ENCODE data around the gene NOP9. TPM values are rescaled to one million over a fixed set of nuclear protein-coding genes. Genes with fewer than 3 reads are reported as not detected.

NOP9 gene
- total and polyA plus RNA-seq, 2 experiments from 2014 or later: 3.7 to 13.2 TPM

DNA sequence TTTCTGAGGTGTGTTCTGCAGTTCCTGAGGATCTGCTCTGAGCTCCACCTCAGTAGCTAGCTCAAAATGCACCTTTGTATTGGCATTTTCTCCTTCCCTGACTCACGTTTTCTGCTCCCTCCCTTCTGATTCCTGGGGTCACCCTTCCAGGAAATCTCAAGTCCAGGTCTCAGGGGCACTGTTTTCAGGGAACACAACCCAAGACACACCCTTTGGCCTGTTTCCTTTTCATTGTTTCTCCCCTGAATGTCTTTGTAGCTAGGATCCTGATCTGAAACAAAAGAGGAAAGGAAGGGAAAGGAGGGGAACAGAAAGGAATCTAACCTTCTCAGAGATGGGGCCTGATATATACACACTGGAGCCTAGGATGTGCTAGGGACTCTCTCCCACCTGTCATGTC, 47.5 kb downstream of the NOP9 start:
- TF ChIP-seq EZH2phosphoT487 (IDR thresholded peaks at IDR 0.05; ENCODE audit: low read depth, severe bottlenecking, unreplicated experiment): no peak
- no peak for TF ChIP-seq EZH2 (IDR thresholded peaks at IDR 0.05; ENCODE audit: borderline replicate concordance)
- TF ChIP-seq, protein P1, sequence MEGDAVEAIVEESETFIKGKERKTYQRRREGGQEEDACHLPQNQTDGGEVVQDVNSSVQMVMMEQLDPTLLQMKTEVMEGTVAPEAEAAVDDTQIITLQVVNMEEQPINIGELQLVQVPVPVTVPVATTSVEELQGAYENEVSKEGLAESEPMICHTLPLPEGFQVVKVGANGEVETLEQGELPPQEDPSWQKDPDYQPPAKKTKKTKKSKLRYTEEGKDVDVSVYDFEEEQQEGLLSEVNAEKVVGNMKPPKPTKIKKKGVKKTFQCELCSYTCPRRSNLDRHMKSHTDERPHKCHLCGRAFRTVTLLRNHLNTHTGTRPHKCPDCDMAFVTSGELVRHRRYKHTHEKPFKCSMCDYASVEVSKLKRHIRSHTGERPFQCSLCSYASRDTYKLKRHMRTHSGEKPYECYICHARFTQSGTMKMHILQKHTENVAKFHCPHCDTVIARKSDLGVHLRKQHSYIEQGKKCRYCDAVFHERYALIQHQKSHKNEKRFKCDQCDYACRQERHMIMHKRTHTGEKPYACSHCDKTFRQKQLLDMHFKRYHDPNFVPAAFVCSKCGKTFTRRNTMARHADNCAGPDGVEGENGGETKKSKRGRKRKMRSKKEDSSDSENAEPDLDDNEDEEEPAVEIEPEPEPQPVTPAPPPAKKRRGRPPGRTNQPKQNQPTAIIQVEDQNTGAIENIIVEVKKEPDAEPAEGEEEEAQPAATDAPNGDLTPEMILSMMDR (IDR thresholded peaks at IDR 0.05; ENCODE audit: poor library complexity): no peak

DNA sequence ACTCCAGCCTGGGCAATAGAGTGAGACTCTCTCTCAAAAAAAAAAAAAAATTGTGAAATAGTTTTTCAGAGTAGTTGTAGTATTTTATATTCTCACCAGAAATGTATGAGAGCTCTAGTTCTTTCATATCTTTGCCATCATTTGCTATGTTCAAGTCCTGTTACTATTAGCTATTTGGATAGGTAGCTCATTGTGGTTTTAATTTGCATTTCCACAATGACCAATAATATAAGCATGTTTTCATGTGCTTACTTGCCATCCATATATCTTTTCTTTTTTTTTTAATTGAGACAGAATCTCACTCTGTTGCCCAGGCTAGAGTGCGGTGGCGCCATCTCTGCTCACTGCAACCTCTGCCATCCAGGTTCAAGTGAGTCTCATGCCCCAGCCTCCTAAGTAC, 48.5 kb downstream of the NOP9 start:
- no peaks in the 10 kb centered on the region for H3K36me3 ChIP-seq (replicated peaks; ENCODE audit: insufficient read depth, low read depth)
- no peak overlapping the region for H2AFZ ChIP-seq
- H3K9me3 ChIP-seq (ENCODE audit: low read depth): no peaks in the 10 kb centered on the region
- H3K27ac ChIP-seq: no peak overlapping the region
- 88% methylated on average over 2 of the region's 2 CpGs for WGBS (ENCODE audit: low lambda C conversion rate, missing lambda C conversion rate)
- no peaks in the 10 kb centered on the region for H4K20me1 ChIP-seq (ENCODE audit: insufficient read depth, poor library complexity, severe bottlenecking)
- TF ChIP-seq EZH2phosphoT487 (IDR thresholded peaks at IDR 0.05; ENCODE audit: low read depth, severe bottlenecking, unreplicated experiment) (no peak), EZH2 (IDR thresholded peaks at IDR 0.05; ENCODE audit: borderline replicate concordance) (no peak)
- TF ChIP-seq, protein P1 (IDR thresholded peaks at IDR 0.05; ENCODE audit: poor library complexity): no peak
- H3K4me1 ChIP-seq (ENCODE audit: insufficient read depth): no peaks in the 10 kb centered on the region
- H3K4me2 ChIP-seq: no peak overlapping the region
- no peaks in the 10 kb centered on the region for H3K9me2 ChIP-seq (replicated peaks; ENCODE audit: insufficient read depth)
- H3K27me3 ChIP-seq: peaks cover 2% of the 10 kb centered on the region
- H3K79me2 ChIP-seq: no peaks in the 10 kb centered on the region
- no peak for DNase-seq (ENCODE audit: low spot score)
- no peak overlapping the region for H3K4me3 ChIP-seq

More for the DNA sequence above, 47.5 kb downstream of the NOP9 start:
- Histone ChIP-seq H3K9me3 (ENCODE audit: low read depth) (no peaks in the 10 kb centered on the region), H2AFZ (no peak overlapping the region), H3K79me2 (no peaks in the 10 kb centered on the region), H3K4me1 (ENCODE audit: insufficient read depth) (no peaks in the 10 kb centered on the region), H3K9me2 (replicated peaks; ENCODE audit: insufficient read depth) (no peaks in the 10 kb centered on the region), H3K27ac (no peak overlapping the region), H3K27me3 (peaks cover 2% of the 10 kb centered on the region), H3K36me3 (replicated peaks; ENCODE audit: insufficient read depth, low read depth) (no peaks in the 10 kb centered on the region), H3K4me2 (no peak overlapping the region), H3K4me3 (no peak overlapping the region), H4K20me1 (ENCODE audit: insufficient read depth, poor library complexity, severe bottlenecking) (no peaks in the 10 kb centered on the region)
- no peak for DNase-seq (ENCODE audit: low spot score)
- WGBS (ENCODE audit: low lambda C conversion rate, missing lambda C conversion rate): 29% methylated on average over 1 of the region's 1 CpG

DNA sequence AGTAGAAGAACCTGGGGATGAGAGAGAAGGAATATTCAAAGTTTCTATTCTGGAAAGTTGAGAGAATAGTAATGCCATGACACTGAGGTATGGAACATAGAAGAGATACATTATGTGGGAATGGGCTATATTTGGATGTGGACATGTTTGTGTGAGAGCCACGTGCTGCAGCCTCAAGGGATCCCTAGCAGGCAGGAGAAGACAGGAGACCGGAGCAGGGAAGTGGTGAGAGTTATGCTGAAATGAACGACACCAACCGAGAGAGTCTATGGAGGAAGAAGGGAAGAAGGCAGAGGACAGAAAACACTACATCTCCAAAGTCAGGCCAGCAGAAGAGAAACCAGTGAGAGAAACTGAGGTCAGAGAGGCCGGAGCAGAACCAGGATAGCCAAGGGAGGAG, 50.1 kb downstream of the NOP9 start:
- Histone ChIP-seq H3K9me3 (ENCODE audit: low read depth) (no peaks in the 10 kb centered on the region), H2AFZ (no peak overlapping the region), H3K79me2 (no peaks in the 10 kb centered on the region), H3K4me3 (no peak overlapping the region), H3K4me2 (no peak overlapping the region), H3K36me3 (replicated peaks; ENCODE audit: insufficient read depth, low read depth) (no peaks in the 10 kb centered on the region), H4K20me1 (ENCODE audit: insufficient read depth, poor library complexity, severe bottlenecking) (no peaks in the 10 kb centered on the region), H3K4me1 (ENCODE audit: insufficient read depth) (no peaks in the 10 kb centered on the region), H3K9me2 (replicated peaks; ENCODE audit: insufficient read depth) (no peaks in the 10 kb centered on the region), H3K27me3 (peaks cover 2% of the 10 kb centered on the region), H3K27ac (no peak overlapping the region)
- 78% methylated on average over 5 of the region's 5 CpGs for WGBS (ENCODE audit: low lambda C conversion rate, missing lambda C conversion rate)
- DNase-seq (ENCODE audit: low spot score): no peak
- TF ChIP-seq EZH2phosphoT487 (IDR thresholded peaks at IDR 0.05; ENCODE audit: low read depth, severe bottlenecking, unreplicated experiment) (no peak), EZH2 (IDR thresholded peaks at IDR 0.05; ENCODE audit: borderline replicate concordance) (no peak)
- TF ChIP-seq, protein P1 (IDR thresholded peaks at IDR 0.05; ENCODE audit: poor library complexity): no peak

DNA sequence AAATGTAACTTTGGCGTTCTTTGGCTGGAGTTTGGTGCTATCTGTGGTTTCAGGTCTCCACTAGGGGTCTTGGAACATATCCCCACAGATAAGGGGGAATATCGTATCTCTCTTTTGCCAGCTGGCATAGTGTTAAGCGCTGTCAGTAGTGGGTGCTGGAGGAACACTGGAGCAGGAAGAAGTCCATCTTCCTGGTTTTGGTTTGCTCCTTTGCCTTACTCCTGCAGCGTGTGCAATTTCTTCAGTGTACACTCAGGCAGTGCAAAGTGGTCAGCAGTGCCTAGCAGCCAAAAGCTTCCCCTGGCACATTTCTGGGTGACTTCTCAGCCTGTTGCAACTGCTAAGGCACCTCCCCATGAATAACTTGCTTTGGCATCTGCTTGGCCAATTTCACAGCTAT, 51.9 kb downstream of the NOP9 start:
- peaks cover 2% of the 10 kb centered on the region for H3K27me3 ChIP-seq
- no peak overlapping the region for H3K4me2 ChIP-seq
- 19% methylated on average over 4 of the region's 4 CpGs for WGBS (ENCODE audit: low lambda C conversion rate, missing lambda C conversion rate)
- H3K9me3 ChIP-seq (ENCODE audit: low read depth): no peaks in the 10 kb centered on the region
- no peaks in the 10 kb centered on the region for H3K4me1 ChIP-seq (ENCODE audit: insufficient read depth)
- no peaks in the 10 kb centered on the region for H3K9me2 ChIP-seq (replicated peaks; ENCODE audit: insufficient read depth)
- TF ChIP-seq, protein P1 (IDR thresholded peaks at IDR 0.05; ENCODE audit: poor library complexity): no peak
- TF ChIP-seq EZH2 (IDR thresholded peaks at IDR 0.05; ENCODE audit: borderline replicate concordance): no peak
- no peak for TF ChIP-seq EZH2phosphoT487 (IDR thresholded peaks at IDR 0.05; ENCODE audit: low read depth, severe bottlenecking, unreplicated experiment)
- no peak overlapping the region for H3K27ac ChIP-seq
- DNase-seq (ENCODE audit: low spot score): no peak
- H3K36me3 ChIP-seq (replicated peaks; ENCODE audit: insufficient read depth, low read depth): no peaks in the 10 kb centered on the region
- no peak overlapping the region for H3K4me3 ChIP-seq
- H3K79me2 ChIP-seq: no peaks in the 10 kb centered on the region
- H4K20me1 ChIP-seq (ENCODE audit: insufficient read depth, poor library complexity, severe bottlenecking): no peaks in the 10 kb centered on the region
- no peak overlapping the region for H2AFZ ChIP-seq

All from hepatocyte (in vitro differentiated cells).